ENCODE results near the gene RELT. TPM values are rescaled to one million over a fixed set of nuclear protein-coding genes. Genes with fewer than 3 reads are reported as not detected.

Gene RELT
- total RNA-seq, 1 experiment from 2014 or later: 11.7 TPM

DNA sequence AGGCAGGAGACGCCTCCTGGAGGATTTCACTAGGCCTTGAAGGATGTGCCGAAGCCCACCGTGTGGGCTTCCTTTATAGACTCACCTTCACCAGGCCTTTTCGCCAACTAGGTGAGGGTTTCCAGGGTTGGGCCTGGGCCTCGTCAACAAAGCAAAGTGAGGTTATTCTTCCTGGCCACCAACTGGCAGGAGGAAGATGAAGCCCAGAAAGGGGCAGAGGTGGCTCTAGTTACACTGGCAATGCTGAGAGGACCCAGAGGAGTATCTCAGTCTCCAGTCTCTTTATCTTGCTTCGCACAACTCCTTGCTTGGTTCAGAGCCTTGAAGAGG is 404 bp upstream of the RELT start:
- CTCF ChIA-PET: interaction anchor here (1.4 to 1.9 kb wide), 2 partner anchors 17 to 24 kb away, joined by 4 to 9 read pairs; no protein-coding TSS in a partner anchor
- no peaks in the 10 kb centered on the region for H3K36me3 ChIP-seq (ENCODE audit: control insufficient read depth, insufficient read depth, low read length)
- Mint-ChIP-seq H3K4me1 (ENCODE audit: low read depth, unreplicated experiment) (peaks cover 18% of the 10 kb centered on the region), H3K9me3 (ENCODE audit: unreplicated experiment) (no peaks in the 10 kb centered on the region), H3K27ac (ENCODE audit: unreplicated experiment) (peak overlapping the region; percentile 8), H3K36me3 (ENCODE audit: insufficient read depth, unreplicated experiment) (peaks cover 28% of the 10 kb centered on the region), H3K27me3 (ENCODE audit: insufficient read depth, unreplicated experiment) (no peaks in the 10 kb centered on the region), H3K4me3 (ENCODE audit: unreplicated experiment) (peak overlapping the region; percentile 83)
- no peaks in the 10 kb centered on the region for H3K27me3 ChIP-seq (replicated peaks; ENCODE audit: control insufficient read depth, insufficient read depth, low read length)
- H3K9me3 ChIP-seq: no peaks in the 10 kb centered on the region
- no peak for DNase-seq
- H3K4me3 ChIP-seq (ENCODE audit: low read depth, low read length): peak overlapping the region; percentile 4; the same call in 1 of the 2 replicates
- H3K4me1 ChIP-seq: peaks cover 11% of the 10 kb centered on the region; the same call in 1 of the 2 replicates
- intact Hi-C loops (cut with micrococcal nuclease; ENCODE audit: unreplicated experiment): loop anchor here (1.0 kb wide), 3 partner anchors 15 to 68 kb away; no protein-coding TSS in a partner anchor
- BruUV-seq (replicated peaks): no TSS peak
- TF ChIP-seq, protein P1, sequence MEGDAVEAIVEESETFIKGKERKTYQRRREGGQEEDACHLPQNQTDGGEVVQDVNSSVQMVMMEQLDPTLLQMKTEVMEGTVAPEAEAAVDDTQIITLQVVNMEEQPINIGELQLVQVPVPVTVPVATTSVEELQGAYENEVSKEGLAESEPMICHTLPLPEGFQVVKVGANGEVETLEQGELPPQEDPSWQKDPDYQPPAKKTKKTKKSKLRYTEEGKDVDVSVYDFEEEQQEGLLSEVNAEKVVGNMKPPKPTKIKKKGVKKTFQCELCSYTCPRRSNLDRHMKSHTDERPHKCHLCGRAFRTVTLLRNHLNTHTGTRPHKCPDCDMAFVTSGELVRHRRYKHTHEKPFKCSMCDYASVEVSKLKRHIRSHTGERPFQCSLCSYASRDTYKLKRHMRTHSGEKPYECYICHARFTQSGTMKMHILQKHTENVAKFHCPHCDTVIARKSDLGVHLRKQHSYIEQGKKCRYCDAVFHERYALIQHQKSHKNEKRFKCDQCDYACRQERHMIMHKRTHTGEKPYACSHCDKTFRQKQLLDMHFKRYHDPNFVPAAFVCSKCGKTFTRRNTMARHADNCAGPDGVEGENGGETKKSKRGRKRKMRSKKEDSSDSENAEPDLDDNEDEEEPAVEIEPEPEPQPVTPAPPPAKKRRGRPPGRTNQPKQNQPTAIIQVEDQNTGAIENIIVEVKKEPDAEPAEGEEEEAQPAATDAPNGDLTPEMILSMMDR (IDR thresholded peaks at IDR 0.05; ENCODE audit: insufficient read depth in 1 of 2, low read depth in 1 of 2, low read length in 1 of 2, severe bottlenecking in 1 of 2, unreplicated experiment in 1 of 2): no peak
- POLR2A ChIA-PET: no interaction called here

DNA sequence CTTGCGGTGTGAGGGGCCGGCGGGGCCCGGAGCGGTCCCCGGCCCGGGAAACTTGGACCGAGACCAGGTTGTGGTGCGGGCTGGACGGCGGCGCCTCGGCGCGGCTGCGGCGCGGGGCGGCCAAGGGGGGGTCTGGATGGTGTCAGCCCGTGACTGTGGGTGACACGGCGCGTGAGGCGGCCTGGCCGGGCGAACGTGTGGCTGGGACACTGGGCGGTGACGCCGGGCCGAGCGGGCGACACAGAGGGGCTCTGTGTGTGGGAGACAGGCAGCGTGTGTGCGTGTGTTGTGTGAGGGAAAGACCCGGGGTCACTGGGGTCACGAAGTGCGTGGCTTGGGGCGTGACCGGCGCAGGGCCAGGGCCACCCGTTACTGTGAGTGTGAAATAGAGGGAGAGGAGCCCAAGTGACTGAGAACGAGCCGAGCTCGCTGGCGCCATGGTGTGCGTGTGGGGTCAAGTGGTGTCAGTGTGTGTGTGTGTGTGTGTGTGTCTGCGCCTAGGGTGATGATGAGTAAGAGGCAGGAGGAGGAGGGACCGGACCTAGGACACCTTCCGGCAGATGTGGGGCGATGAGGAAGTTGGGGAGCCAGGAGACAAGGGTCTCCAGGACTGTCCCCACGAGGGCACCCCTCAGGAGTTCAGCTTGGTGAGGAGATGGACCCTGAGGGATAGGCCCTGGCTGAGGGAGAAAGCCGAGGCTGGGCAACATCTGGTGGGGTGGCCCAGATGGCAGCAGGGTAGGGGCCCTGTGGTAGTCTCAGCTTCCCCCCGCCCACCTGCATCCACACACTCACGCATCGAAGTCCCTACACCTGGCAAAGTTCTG is 817 bp downstream of the RELT start:
- intact Hi-C loops (cut with micrococcal nuclease; ENCODE audit: unreplicated experiment): loop anchor here (1.0 kb wide), 2 partner anchors 16 to 70 kb away; no protein-coding TSS in a partner anchor
- ChIA-PET POLR2A (interaction anchor here (0.6 to 0.7 kb wide), 4 partner anchors 13 to 200 kb away, joined by 3 to 6 read pairs (median 4); no protein-coding TSS in a partner anchor), CTCF (interaction anchor here (1.3 to 1.8 kb wide), 3 partner anchors 16 to 26 kb away, joined by 4 to 10 read pairs (median 4); no protein-coding TSS in a partner anchor)
- peak in 1 of 2 experiments; percentile 62 for DNase-seq
- Histone ChIP-seq H3K36me3 (ENCODE audit: control insufficient read depth, insufficient read depth, low read length) (no peaks in the 10 kb centered on the region), H3K27me3 (replicated peaks; ENCODE audit: control insufficient read depth, insufficient read depth, low read length) (no peaks in the 10 kb centered on the region), H3K9me3 (no peaks in the 10 kb centered on the region), H3K4me3 (ENCODE audit: low read depth, low read length) (peak overlapping the region; percentile 91), H3K4me1 (peaks cover 11% of the 10 kb centered on the region; the same call in 1 of the 2 replicates)
- no peaks in the 10 kb centered on the region for H3K27me3 Mint-ChIP-seq (ENCODE audit: insufficient read depth, unreplicated experiment)
- H3K4me1 Mint-ChIP-seq (ENCODE audit: low read depth, unreplicated experiment): peaks cover 18% of the 10 kb centered on the region
- no peaks in the 10 kb centered on the region for H3K9me3 Mint-ChIP-seq (ENCODE audit: unreplicated experiment)
- peak overlapping the region; percentile 37 for H3K27ac Mint-ChIP-seq (ENCODE audit: unreplicated experiment)
- no TSS peak for BruUV-seq (replicated peaks)
- peak overlapping the region; percentile 83 for H3K4me3 Mint-ChIP-seq (ENCODE audit: unreplicated experiment)
- peaks cover 19% of the 10 kb centered on the region for H3K36me3 Mint-ChIP-seq (ENCODE audit: insufficient read depth, unreplicated experiment)
- TF ChIP-seq, protein P1 (IDR thresholded peaks at IDR 0.05; ENCODE audit: insufficient read depth in 1 of 2, low read depth in 1 of 2, low read length in 1 of 2, severe bottlenecking in 1 of 2, unreplicated experiment in 1 of 2): no peak

DNA sequence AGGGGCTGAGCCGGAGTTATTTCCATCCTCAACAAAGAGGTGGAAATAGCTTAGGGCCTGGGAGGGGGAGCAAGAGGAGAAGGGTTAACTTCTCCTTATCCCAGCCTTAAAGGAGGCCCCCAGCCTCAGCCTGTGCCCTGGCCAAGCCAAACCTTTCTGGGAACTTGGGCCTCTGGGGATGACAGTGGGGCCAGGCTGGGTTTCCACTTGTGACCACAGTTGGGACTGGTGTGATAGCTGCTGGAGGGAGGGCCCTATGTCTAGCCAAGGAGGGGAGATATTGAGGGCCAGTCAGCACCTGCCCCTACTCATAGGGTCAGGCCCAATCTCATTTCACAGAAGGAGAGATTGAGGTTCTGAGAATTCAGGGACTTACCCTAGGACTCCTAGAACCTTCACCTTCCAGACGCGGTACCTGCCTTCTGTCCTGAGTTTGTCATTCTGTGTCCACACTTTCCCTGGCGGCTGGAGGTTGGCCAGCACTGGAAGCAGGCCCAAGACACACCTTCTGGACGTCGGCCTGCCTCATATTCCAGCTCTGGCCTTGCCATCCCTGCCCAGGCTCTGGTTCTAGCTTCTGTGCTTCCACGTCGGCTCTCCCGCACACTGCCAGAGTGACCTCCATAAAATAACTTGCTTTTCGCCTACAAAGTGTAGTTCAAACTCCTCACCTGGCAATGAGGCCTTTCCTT is 3.1 kb downstream of the RELT start:
- intact Hi-C loops (cut with micrococcal nuclease; ENCODE audit: unreplicated experiment): no loop called here
- ChIA-PET POLR2A (interaction anchor here (0.6 kb wide), 1 partner anchor 592 kb away, joined by 11 read pairs; no protein-coding TSS in a partner anchor), CTCF (interaction anchor here (1.0 to 1.1 kb wide), 2 partner anchors 14 to 28 kb away, joined by 3 read pairs; no protein-coding TSS in a partner anchor)
- peaks cover 18% of the 10 kb centered on the region for H3K4me1 Mint-ChIP-seq (ENCODE audit: low read depth, unreplicated experiment)
- H3K27ac Mint-ChIP-seq (ENCODE audit: unreplicated experiment): peak overlapping the region; percentile 76
- no peaks in the 10 kb centered on the region for H3K27me3 Mint-ChIP-seq (ENCODE audit: insufficient read depth, unreplicated experiment)
- H3K4me1 ChIP-seq: peaks cover 11% of the 10 kb centered on the region; the same call in 1 of the 2 replicates
- H3K36me3 Mint-ChIP-seq (ENCODE audit: insufficient read depth, unreplicated experiment): peaks cover 13% of the 10 kb centered on the region
- H3K27me3 ChIP-seq (replicated peaks; ENCODE audit: control insufficient read depth, insufficient read depth, low read length): no peaks in the 10 kb centered on the region
- no peak for DNase-seq
- no peaks in the 10 kb centered on the region for H3K9me3 ChIP-seq
- H3K9me3 Mint-ChIP-seq (ENCODE audit: unreplicated experiment): no peaks in the 10 kb centered on the region
- TF ChIP-seq, protein P1 (IDR thresholded peaks at IDR 0.05; ENCODE audit: insufficient read depth in 1 of 2, low read depth in 1 of 2, low read length in 1 of 2, severe bottlenecking in 1 of 2, unreplicated experiment in 1 of 2): no peak
- H3K36me3 ChIP-seq (ENCODE audit: control insufficient read depth, insufficient read depth, low read length): no peaks in the 10 kb centered on the region
- BruUV-seq (replicated peaks): no TSS peak
- H3K4me3 ChIP-seq (ENCODE audit: low read depth, low read length): no peak overlapping the region
- H3K4me3 Mint-ChIP-seq (ENCODE audit: unreplicated experiment): no peak overlapping the region
